22Rv1 (cell line): ENCODE data around the gene LGALS14.

ENCODE experiments used
- CTCF ChIP-seq: fragments of 450-650 bp; IDR thresholded peaks from 2 replicates; pipeline ENCODE4 v1.5.1; 2017; ENCODE audit warnings: mild to moderate bottlenecking
- ZFX ChIP-seq: fragments of 450-650 bp; IDR thresholded peaks from 2 replicates; pipeline ENCODE4 v1.6.1; 2017; ENCODE audit warnings: antibody characterized with exemption, borderline replicate concordance

GRCh38 chr19:39692822-39693221 lies 11.5 kb upstream of the LGALS14 start:
- TF ChIP-seq CTCF (no peak), ZFX (no peak)
